Measurements from ENCODE around the gene TRIM7. TPM values are rescaled to one million over a fixed set of nuclear protein-coding genes. Genes with fewer than 3 reads are reported as not detected.
"Not testable (repeated sequence)": the region's sequence is repeated elsewhere in the genome, so short reads cannot be mapped to it uniquely, and the experiment has no call there.

Gene TRIM7
- total RNA-seq, 1 donor from 2014 or later: 6.4 TPM

DNA sequence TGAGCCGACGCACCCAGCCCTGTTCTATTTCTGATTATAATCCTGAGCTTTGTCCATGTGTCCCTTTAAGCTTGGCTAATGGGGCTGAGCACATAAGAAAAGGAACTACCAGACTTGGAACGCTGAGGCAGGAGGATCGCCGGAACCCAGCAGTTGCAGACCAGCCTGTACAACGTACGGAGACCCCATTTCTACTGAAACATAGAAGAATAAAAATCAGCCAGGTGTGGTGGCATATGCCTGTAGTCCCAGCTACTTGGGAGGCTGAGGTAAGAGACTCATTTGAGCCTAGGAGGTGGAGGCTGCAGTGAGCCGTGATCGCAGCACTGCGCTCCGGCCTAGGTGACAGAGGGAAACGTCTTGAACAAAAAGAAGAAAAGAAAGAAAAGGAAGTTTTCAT is 22.3 kb downstream of the TRIM7 start:
- peak; percentile 2 for DNase-seq (ENCODE audit: low spot score)
- intact Hi-C loops (cut with DNase I): no loop called here

DNA sequence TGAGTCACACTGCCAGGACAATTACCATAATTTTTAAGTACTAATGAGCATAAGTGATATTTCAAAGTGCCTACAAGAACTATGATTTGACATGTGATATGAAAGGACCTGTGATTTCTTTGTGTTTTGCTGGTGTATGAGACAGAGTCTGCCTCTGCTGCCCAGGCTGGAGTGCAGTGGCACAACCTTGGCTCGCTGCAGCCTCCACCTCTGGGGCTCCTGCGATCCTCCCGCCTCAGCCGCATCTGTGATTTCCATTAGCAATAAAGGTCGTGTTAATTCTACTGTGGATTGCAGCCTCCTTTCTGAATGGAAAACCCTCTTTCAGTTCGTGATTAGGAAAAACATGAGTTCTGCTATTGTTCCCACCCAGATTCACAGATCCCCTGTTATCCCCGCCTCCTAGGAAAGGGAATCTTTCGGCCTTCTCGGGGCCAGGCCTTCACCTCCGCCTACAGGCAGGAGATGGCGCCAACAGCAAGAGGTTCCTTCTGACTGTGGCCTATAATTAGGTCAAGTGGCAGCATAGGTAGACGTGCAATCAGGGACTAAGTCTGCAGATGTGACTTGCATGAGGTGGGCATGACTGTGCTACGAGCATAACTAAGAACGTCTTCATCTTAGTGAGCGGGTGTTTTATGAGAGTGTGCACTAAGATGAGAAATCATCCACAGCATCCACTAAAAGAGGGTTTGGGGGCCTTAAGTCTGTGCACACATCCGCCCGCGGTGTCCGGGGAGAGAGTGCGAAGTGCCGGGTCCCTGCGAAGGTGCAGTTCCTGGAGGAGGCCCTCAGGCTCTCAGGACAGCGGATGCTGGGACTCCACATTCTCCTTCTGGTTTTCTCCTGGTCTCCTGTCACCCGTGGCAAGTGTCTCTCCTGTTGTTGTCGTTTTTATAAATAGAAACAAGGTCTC is 23.1 kb downstream of the TRIM7 start:
- intact Hi-C loops (cut with DNase I): no loop called here
- peak; percentile 20 for DNase-seq (ENCODE audit: low spot score)

DNA sequence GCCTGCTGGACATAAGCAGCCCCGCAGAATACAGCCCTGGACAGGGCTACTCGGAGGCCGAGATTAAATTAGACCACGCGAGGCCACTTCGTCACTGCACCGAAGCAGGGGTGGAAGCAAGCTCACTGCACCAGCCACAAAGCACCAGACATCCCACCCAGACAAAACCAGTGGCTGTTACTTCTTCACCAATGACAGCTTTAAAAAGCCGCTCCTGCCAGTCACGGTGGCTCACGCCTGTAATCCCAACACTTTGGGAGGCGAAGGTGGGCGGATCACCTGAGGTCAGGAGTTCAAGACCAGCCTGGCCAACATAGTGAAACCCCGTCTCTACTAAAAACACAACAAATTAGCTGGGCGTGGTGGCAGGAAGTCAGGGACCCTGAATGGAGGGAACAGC is 27.4 kb downstream of the TRIM7 start:
- intact Hi-C loops (cut with DNase I); DNase-seq (ENCODE audit: low spot score): not testable (repeated sequence)

DNA sequence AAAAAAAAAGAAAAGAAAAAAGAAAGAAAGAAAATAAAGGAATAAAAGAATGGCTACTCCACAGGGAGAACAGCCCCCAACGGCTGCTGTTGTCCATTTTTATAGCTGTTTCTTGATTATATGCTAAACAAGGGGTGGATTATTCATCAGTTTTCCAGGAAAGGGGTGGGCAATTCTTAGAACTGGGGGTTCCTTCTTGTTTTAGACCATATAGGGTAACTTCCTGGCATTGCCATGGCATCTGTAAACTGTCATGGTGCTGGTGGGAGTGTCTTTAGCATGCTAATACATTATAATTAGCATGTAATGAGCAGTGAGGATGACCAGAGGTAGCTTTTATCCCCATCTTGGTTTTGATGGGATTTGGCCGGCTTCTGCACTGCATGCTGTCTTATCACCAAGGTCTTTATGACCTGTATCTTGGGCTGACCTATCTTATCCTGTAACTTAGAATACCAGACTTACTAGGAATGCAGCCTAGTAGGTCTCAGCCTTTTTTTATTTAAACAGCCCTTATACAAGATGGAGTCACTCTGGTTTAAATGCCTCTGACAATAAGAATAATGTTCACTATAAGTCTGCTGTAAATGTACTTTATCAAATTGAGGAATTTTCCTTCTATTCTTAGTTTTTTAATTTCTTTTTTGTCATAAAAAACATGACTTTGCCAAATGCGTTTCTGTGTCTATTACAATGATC is 28.6 kb downstream of the TRIM7 start:
- intact Hi-C loops (cut with DNase I): no loop called here

DNA sequence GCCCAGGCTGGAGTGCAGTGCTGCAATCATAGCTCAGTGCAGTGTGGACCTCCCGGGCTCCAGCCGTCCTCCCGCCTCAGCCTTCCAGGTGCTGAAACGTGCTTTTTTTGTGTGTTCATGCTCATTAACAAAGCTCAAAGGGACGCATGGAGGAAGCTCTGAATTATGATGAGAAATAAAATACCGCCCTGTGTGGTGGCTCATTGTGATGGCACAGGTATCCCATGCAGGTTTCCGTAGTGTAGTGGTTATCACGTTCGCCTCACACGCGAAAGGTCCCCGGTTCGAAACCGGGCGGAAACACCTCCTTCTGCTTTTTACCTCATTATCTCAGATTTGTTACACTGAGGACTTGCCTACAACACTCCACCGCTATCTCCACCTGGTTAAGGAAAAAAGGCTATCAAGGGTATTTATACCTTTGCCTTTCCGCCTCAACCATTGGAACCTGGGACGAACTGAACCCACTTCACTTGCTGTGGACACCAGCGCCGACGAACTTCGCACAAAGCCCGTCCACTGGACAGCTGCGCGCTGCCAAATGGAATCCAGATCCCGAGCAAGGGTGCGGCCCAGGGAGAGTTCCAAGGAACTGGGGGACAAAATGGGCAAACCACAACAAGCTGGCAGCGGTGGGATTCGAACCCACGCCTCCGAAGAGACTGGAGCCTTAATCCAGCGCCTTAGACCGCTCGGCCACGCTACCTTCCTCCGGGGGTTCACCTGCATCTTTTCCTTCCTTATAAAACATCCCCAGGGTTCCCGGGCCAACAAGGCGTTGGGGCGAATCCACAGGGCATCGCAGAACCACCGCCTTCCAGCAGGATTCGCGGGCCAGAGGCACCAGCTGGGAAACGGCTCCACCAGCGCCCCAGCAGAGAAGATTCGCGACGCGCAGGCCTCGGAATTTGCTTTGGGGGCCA is 31.3 kb downstream of the TRIM7 start:
- intact Hi-C loops (cut with DNase I): no loop called here
- no peak for DNase-seq (ENCODE audit: low spot score)

More for the DNA sequence above, 28.6 kb downstream of the TRIM7 start:
- no peak for DNase-seq (ENCODE audit: low spot score)

DNA sequence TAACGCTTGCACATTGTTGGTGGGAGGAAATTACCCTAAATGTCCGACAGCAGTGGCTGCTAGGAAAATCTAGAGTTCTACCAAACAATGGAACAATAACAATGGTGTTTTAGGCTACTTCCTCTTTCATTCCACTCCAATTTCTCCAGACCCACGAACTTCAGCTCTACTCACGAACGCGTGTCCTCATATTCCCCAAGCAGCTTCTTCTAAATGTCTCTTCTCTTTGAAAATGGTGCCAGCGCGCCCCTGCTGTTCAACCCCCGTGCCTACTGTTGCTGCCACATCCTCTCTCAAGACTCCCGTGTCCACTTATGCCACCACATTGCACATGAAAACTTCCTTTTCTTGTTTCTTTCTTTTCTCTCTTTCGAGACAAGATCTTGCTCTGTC is 32.0 kb downstream of the TRIM7 start:
- intact Hi-C loops (cut with DNase I): no loop called here
- DNase-seq (ENCODE audit: low spot score): no peak

DNA sequence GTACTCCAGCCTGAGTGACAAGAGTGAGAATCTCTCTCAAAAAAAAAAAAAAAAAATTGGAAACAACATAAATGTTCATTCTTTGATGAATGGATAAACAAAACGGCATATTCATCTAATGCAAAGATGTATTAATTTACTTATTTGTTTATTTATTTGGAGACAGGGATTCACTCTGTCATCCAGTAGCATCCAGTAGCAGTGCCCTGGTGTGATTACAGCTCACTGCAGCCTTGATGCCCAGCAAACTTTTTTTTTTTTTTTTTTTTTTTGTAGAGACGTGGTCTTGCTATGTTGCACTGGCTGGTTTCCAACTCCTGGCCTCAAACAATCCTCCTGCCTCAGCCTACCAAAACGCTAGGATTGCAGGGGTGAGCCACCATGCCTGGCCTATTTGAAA is 33.2 kb downstream of the TRIM7 start:
- intact Hi-C loops (cut with DNase I): no loop called here
- DNase-seq (ENCODE audit: low spot score): no peak

DNA sequence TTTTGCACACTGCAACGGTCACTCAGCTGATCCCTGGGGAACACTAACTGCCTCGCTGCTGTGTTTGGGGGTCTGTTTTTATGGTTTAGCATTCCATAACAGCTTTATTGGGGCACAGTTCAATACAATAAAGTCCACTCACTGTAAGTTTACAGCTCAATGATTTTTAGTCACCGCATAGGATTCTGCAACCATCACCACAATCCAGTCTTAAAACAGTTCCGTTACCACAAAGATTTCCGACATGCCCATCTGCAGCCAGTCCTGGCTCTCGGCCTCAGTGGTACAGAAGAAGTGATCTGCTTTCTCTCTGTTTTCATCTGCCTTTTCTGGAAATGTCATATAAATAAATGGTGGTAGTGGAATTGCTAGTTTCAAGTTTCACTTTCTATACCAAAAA is 34.0 kb downstream of the TRIM7 start:
- peak; percentile 9 for DNase-seq (ENCODE audit: low spot score)
- intact Hi-C loops (cut with DNase I): no loop called here

DNA sequence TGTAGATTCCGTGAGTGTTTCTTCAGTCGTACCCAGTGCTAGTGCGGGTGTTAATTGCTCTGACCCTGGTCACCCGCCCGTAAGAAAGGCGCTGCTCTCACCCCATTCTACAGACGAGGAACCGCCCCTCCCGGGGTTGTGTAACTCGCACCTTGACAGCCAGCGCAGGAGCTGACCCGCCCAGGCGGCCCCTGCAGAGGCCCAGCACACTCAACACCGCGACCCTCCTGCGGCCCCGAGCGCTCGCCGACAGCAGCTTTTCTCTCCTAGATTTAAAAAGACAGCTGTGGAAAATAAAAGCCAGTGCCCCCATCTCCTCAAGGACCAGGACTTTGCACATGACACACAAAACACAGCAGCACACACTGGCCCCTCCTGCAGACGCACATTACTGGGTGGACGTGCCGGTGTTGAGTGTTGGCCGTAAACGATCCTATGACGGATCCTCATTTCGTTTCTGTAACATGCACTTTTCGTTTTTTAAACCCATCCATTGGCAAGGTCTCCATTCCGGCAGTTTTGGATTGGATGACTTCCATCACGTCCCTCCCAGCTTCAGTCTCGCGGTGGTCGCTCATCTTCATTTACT is 34.7 kb downstream of the TRIM7 start:
- intact Hi-C loops (cut with DNase I): no loop called here
- DNase-seq (ENCODE audit: low spot score): peak; percentile 35

DNA sequence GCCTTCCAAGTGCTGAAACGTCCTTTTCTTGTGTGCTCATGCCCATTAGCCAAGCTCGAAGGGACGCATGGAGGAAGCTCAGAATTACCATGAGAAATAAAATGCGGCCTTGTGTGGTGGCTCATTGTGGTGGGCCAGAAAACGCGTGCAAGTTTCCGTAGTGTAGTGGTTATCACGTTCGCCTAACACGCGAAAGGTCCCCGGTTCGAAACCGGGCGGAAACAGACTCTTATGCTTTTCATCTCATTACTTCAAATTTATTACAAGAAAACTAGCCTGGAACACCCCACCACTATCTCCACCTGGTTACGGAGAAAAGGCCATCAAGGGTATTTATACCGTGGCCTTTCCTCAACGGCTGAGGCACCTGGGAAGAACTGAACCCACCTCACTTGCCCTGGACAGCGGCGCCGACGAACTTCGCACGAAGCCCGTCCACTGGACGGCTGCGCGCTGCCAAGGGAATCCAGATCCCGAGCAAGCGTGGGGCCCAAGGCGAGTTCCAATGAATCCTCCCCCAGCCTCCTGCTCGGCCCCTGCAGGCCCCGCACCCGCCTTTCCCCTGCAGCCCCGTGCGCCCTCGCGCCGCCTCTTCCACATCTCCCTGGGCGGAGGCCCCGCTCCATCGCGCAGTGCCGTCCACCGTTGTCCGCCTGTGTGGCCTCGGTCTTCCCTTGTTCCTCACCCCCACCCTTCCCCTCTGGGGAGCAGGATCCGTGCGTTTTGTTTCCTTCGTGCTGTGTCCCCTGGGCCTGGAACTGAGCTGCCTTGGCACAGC is 35.3 kb downstream of the TRIM7 start:
- intact Hi-C loops (cut with DNase I); DNase-seq (ENCODE audit: low spot score): not testable (repeated sequence)

DNA sequence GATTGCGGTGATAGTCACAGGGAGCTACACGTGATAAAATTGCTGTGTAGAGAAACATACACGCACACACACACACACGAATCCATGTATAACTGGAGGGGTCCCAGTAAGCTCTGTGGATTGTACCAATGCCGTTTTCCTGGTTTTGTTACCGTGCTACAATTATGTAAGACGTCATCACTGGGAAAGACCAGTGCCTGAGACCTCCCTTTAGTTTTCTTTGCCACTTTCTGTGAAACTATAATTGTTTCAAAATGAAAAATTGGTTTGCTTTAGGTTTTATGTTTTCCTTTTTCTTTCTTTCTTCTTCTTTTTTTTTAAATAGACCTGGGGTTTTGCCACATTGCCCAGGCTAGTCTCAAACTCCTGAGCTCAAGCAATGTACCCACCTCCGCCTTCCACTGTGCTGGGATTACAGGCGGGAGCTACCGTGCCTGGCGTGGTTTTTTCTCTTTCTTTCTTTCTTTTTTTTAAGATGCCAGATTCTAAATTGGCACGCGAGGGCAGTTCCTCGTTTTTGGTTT is 36.3 kb downstream of the TRIM7 start:
- intact Hi-C loops (cut with DNase I): no loop called here
- DNase-seq (ENCODE audit: low spot score): no peak

DNA sequence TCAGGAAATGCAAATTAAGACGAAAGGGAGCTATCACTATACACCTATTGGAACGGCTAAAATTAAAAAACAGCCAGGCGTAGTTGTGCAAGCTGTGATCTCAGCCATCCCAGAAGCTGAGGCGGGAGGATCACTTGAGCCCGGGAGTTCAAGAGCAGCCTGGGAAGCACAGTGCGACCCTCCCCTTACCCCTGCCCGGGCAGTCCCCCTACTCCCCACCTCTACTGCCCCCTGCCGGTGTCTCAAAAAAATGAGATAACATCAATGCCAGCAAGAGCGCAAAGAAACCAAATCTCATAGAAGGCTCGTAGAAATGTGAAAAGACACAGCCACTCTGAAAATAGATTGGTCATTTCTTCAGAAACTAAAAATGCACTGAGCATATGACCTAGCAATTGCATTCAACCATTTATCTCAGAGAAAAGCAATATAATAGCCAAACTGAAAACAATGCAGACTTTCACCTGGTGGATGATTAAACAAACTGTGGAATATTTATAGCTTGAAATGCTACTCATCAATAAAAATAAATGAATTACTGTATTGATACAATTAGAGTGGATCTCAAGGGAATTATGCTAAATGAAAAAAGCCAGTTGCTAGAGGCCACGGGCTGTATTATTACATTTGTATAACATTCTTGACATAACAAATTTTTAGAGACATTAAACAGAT is 37.0 kb downstream of the TRIM7 start:
- intact Hi-C loops (cut with DNase I): no loop called here

DNA sequence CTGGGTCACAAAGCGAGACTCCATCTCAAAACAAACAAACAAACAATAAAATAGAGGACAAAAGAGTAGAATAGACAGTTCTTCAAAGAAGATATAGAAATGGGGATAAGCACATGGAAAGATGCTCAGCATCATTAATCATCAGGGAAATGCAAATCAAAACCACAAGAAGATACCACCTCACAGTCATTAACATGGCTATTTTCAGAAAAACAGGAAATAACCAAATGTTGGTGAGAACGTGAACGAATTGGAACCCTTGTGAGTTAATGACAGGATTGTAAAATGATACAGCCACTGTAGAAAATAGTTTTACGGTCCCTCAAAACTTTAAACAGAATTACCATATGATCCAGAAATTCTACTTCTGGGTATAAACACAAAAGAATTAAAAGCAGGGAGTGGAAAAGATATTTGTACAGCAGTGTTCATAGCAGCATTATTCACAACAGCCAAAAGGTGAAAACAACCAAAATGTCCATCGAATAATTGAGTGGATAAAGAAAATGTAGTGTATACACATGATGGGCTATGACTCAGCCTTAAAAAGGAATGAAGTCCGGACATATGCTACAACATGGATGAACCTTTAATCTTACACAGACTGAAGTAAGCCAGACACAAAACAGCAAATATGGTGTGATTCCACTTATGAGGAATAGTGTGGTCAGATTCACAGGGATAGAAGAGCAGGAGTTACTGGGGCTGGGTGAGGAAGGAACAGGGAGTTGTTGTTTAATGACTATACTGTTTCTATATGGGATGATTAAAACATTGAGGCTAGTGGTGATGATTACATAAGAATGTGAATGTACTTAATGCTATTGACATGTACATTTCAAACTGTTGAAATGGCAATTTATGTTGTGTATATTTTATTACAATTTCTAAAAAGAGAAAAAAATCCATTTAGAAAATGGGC is 37.9 kb downstream of the TRIM7 start:
- DNase-seq (ENCODE audit: low spot score): no peak
- intact Hi-C loops (cut with DNase I): no loop called here

More for the DNA sequence above, 37.0 kb downstream of the TRIM7 start:
- DNase-seq (ENCODE audit: low spot score): no peak

DNA sequence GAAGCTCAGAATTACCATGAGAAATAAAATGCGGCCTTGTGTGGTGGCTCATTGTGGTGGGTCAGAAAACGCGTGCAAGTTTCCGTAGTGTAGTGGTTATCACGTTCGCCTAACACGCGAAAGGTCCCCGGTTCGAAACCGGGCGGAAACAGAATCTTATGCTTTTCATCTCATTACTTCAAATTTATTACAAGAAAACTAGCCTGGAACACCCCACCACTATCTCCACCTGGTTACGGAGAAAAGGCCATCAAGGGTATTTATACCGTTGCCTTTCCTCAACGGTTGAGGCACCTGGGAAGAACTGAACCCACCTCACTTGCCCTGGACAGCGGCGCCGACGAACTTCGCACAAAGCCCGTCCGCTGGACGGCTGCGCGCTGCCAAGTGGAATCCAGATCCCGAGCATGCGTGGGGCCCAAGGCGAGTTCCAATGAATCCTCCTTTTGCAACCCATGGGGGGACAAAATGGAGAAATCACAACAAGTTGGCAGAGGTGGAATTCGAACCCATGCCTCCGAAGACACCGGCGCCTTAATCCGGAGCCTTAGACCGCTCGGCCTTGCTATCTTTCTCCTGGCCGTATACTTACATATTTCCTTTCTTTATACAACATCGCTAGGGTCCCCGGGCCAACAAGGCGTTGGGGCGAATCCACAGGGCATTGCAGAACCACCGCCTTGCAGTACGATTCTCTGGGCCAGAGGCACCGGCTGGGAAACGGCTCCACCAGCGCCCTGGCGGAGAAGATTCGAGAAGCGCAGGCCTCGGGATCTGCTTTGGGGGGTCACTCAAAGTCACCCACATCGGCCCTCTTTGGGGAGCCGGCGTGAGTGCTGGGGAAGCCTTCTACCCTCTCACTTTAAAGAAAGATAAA is 40.7 kb downstream of the TRIM7 start:
- intact Hi-C loops (cut with DNase I): no loop called here
- no peak for DNase-seq (ENCODE audit: low spot score)

DNA sequence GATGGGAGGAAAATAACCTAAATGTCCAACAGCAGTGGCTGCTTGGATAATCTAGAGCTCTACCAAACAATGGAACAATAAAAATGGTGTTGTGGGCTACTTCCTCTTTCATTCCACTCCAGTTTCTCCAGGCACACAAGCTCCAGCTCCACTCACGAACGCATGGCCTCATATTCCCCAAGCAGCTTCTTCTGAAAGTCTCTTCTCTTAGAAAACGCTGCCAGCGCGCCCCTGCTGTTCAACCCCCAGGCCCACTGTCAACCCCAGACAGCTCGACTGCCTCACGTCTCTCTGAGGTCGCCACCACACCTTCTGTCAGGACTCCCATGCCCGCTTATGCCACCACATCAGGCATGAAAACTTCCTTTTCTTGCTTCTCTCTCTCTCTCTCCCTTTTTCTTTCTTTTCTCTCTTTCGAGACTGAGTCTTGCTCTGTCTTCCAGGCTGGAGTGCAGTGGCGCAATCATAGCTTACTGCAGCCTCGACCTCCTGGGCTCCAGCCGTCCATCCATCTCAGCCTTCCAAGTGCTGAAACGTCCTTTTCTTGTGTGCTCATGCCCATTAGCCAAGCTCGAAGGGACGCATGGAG is 41.4 kb downstream of the TRIM7 start:
- DNase-seq (ENCODE audit: low spot score): no peak
- intact Hi-C loops (cut with DNase I): no loop called here
